ENCODE data around the gene CPZ. TPM values are rescaled to one million over a fixed set of nuclear protein-coding genes. Genes with fewer than 3 reads are reported as not detected.

CPZ gene
- polyA plus RNA-seq, 3 donors, result not detected

GRCh38 chr4:8585186-8585585 is 7.4 kb upstream of the CPZ start:
- Histone ChIP-seq H3K79me2 (ENCODE audit: insufficient read depth, low read length) (no peaks in the 10 kb centered on the region), H3K4me1 (ENCODE audit: control insufficient read depth in 1 of 2, insufficient read depth in 2 of 2, low read length in 2 of 2) (no peaks in the 10 kb centered on the region), H3K9me3 (replicated peaks in 1 of 2; ENCODE audit: control insufficient read depth in 1 of 2, insufficient read depth in 1 of 2, low read length in 2 of 2) (no peaks in the 10 kb centered on the region), H3K4me2 (replicated peaks; ENCODE audit: extremely low read depth, low read length, poor library complexity, severe bottlenecking) (no peak overlapping the region), H3K9ac (ENCODE audit: insufficient read depth, low read length, poor library complexity, severe bottlenecking) (no peak overlapping the region), H4K20me1 (ENCODE audit: insufficient read depth, low read length) (no peaks in the 10 kb centered on the region), H3K27me3 (ENCODE audit: control insufficient read depth in 2 of 2, insufficient read depth in 2 of 2, low read length in 2 of 2) (peaks cover 0 to 6% of the 10 kb centered on the region in 2 donors), H3K27ac (ENCODE audit: low read depth in 1 of 2, low read length in 2 of 2) (no peak overlapping the region), H3K36me3 (replicated peaks in 1 of 2; ENCODE audit: control insufficient read depth in 1 of 2, insufficient read depth in 2 of 2, low read length in 2 of 2) (no peaks in the 10 kb centered on the region), H3K4me3 (replicated peaks in 1 of 3; ENCODE audit: low read depth in 2 of 3, low read length in 3 of 3) (no peak overlapping the region), H2AFZ (ENCODE audit: insufficient read depth, low read depth, low read length, poor library complexity, severe bottlenecking) (no peak overlapping the region)
- no peak for DNase-seq
- H3K4me3 Mint-ChIP-seq, result no peak overlapping the region
- intact Hi-C loops (cut with micrococcal nuclease), result no loop called here
- no peak for TF ChIP-seq CTCF (IDR thresholded peaks at IDR 0.05)
- no peaks in the 10 kb centered on the region for H3K4me1 Mint-ChIP-seq
- H3K27ac Mint-ChIP-seq, result no peak overlapping the region
- H3K36me3 Mint-ChIP-seq, result no peaks in the 10 kb centered on the region
- peaks cover 3 to 20% (median 17%) of the 10 kb centered on the region in 3 donors for H3K27me3 Mint-ChIP-seq (ENCODE audit: low read depth in 3 of 3)
- WGBS (ENCODE audit: insufficient coverage), result 69% methylated on average over 4 of the region's 6 CpGs
- peaks cover 0 to 2% (median 0%) of the 10 kb centered on the region in 7 donors for H3K9me3 Mint-ChIP-seq

- Histone ChIP-seq H3K4me1 (ENCODE audit: control insufficient read depth in 1 of 2, insufficient read depth in 2 of 2, low read length in 2 of 2) (no peaks in the 10 kb centered on the region), H3K9me3 (replicated peaks in 1 of 2; ENCODE audit: control insufficient read depth in 1 of 2, insufficient read depth in 1 of 2, low read length in 2 of 2) (no peaks in the 10 kb centered on the region), H3K4me3 (replicated peaks in 1 of 3; ENCODE audit: low read depth in 2 of 3, low read length in 3 of 3) (no peak overlapping the region), H4K20me1 (ENCODE audit: insufficient read depth, low read length) (no peaks in the 10 kb centered on the region), H3K4me2 (replicated peaks; ENCODE audit: extremely low read depth, low read length, poor library complexity, severe bottlenecking) (no peak overlapping the region), H3K27ac (ENCODE audit: low read depth in 1 of 2, low read length in 2 of 2) (no peak overlapping the region), H2AFZ (ENCODE audit: insufficient read depth, low read depth, low read length, poor library complexity, severe bottlenecking) (no peak overlapping the region), H3K36me3 (replicated peaks in 1 of 2; ENCODE audit: control insufficient read depth in 1 of 2, insufficient read depth in 2 of 2, low read length in 2 of 2) (no peaks in the 10 kb centered on the region), H3K27me3 (ENCODE audit: control insufficient read depth in 2 of 2, insufficient read depth in 2 of 2, low read length in 2 of 2) (peaks cover 0 to 6% of the 10 kb centered on the region in 2 donors), H3K9ac (ENCODE audit: insufficient read depth, low read length, poor library complexity, severe bottlenecking) (no peak overlapping the region), H3K79me2 (ENCODE audit: insufficient read depth, low read length) (no peaks in the 10 kb centered on the region)
- TF ChIP-seq CTCF (IDR thresholded peaks at IDR 0.05), result no peak
- Mint-ChIP-seq H3K27me3 (ENCODE audit: low read depth in 3 of 3) (peaks cover 8 to 21% (median 15%) of the 10 kb centered on the region in 3 donors), H3K36me3 (no peaks in the 10 kb centered on the region), H3K27ac (no peak overlapping the region), H3K9me3 (peaks cover 0 to under 1% (median 0%) of the 10 kb centered on the region in 7 donors), H3K4me3 (no peak overlapping the region), H3K4me1 (no peaks in the 10 kb centered on the region)
- intact Hi-C loops (cut with micrococcal nuclease), result no loop called here
- DNase-seq, result no peak
- WGBS (ENCODE audit: insufficient coverage), result 56% methylated on average over 2 of the region's 7 CpGs
Observed at GRCh38 chr4:8585721-8586212, 6.8 kb upstream of the CPZ start.
